Suprapubic skin (tissue), 4 donors: ENCODE results near the gene LAIR2. TPM values are rescaled to one million over a fixed set of nuclear protein-coding genes. Genes with fewer than 3 reads are reported as not detected.

Source experiments
- DNase-seq, 2 donors: peaks; one replicate each; pipeline ENCODE4 v3.0.0-alpha.2; 2019; ENCODE audit warnings: low spot score in 2 of 2
- H3K27ac ChIP-seq: fragments of 200-600 bp; sonication (generic); one replicate; pipeline ENCODE4 v1.5.1; 2019
- H3K27me3 ChIP-seq: fragments of 200-600 bp; sonication (generic); one replicate; pipeline ENCODE4 v1.5.1; 2019
- H3K36me3 ChIP-seq: fragments of 200-600 bp; sonication (generic); one replicate; pipeline ENCODE4 v1.5.1; 2019
- H3K4me1 ChIP-seq: fragments of 200-600 bp; sonication (generic); one replicate; pipeline ENCODE4 v1.5.1; 2019
- H3K4me3 ChIP-seq: fragments of 200-600 bp; sonication (generic); one replicate; pipeline ENCODE4 v1.5.1; 2019; ENCODE audit warnings: mild to moderate bottlenecking
- H3K9me3 ChIP-seq: fragments of 200-600 bp; sonication (generic); one replicate; pipeline ENCODE4 v1.5.1; 2019
- CTCF ChIP-seq, 2 donors: fragments of 200-600 bp in 1 of 2; fragments of 450-650 bp in 1 of 2; sonication (generic) in 1 of 2; IDR thresholded peaks; one replicate each; pipeline ENCODE4 v1.5.1; 2016 to 2019; ENCODE audit warnings: antibody characterized with exemption in 2 of 2, mild to moderate bottlenecking in 1 of 2, moderate library complexity in 1 of 2
- EP300 ChIP-seq: sonication (generic); formaldehyde crosslinking; IDR thresholded peaks from one replicate; pipeline ENCODE4 v1.6.1; 2017; ENCODE audit warnings: antibody characterized with exemption
- POLR2A ChIP-seq, 2 donors: fragments of 450-650 bp; IDR thresholded peaks; one replicate each; pipeline ENCODE4 v1.6.1; 2017; ENCODE audit warnings: antibody characterized with exemption in 2 of 2, mild to moderate bottlenecking in 2 of 2, moderate library complexity in 2 of 2
- POLR2AphosphoS5 ChIP-seq, 3 donors: sonication (generic); formaldehyde crosslinking; IDR thresholded peaks; one replicate each; pipeline ENCODE4 v1.6.1; 2017; ENCODE audit warnings: antibody characterized with exemption in 3 of 3
- WGBS: methylation state at CpG from one replicate; pipeline ENCODE4 v1.1.5; 2018; 5-methylcytosine and 5-hydroxymethylcytosine counted together
- total RNA-seq, 4 donors: library from RNA; depleted of rRNA; stranded (reverse); fragments of >200 nt; gene quantifications; one replicate each; pipeline ENCODE4 v1.1.0, GENCODE V29; 2016

LAIR2 gene
- total RNA-seq, 4 donors from 2014 or later = not detected

DNA sequence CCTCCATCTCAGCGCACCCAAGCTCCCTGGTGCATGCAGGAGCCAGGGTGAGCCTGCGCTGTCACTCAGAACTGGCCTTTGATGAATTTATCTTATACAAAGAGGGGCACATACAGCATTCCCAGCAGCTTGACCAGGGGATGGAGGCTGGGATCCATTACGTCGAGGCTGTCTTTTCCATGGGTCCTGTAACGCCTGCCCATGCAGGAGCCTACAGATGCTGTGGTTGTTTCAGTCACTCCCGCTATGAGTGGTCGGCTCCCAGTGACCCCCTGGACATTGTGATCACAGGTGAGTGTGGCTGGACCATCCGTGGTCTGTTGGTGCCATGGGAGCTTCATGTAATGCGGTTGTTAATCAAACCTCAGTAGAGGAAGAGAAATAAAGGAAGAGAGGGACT is 33.0 kb downstream of the LAIR2 start:
- WGBS = 89% methylated on average over 8 of the region's 9 CpGs
- Histone ChIP-seq H3K4me3 (no peak overlapping the region), H3K9me3 (no peaks in the 10 kb centered on the region), H3K27me3 (peaks cover 11% of the 10 kb centered on the region), H3K4me1 (no peaks in the 10 kb centered on the region), H3K36me3 (no peaks in the 10 kb centered on the region), H3K27ac (no peak overlapping the region)
- TF ChIP-seq POLR2AphosphoS5 (IDR thresholded peaks at IDR 0.05) = no peak
- no peak for TF ChIP-seq CTCF (IDR thresholded peaks at IDR 0.05)
- no peak for TF ChIP-seq EP300
- TF ChIP-seq POLR2A (IDR thresholded peaks at IDR 0.05) = no peak
- DNase-seq = no peak

DNA sequence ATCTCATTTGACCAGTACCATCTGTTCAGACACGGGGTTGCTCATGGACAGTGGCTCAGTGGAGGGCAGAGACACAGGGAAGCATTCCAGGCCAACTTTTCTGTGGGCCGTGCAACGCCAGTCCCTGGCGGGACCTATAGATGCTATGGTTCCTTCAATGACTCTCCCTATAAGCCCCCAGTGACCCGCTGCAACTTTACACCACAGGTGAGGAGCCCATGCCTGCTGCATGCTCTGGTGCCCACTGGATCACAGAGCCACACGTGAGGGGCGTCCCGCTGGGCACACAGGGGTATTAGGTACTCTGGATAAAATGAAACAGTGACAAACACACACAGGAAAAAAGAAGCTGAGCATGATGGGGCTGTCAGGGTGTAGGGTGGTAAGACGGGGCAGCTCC is 34.3 kb downstream of the LAIR2 start:
- WGBS = 85% methylated on average over 9 of the region's 9 CpGs
- H3K4me1 ChIP-seq = no peaks in the 10 kb centered on the region
- H3K9me3 ChIP-seq = no peaks in the 10 kb centered on the region
- no peak for TF ChIP-seq POLR2A (IDR thresholded peaks at IDR 0.05)
- no peak for TF ChIP-seq CTCF (IDR thresholded peaks at IDR 0.05)
- no peak for TF ChIP-seq EP300
- no peak for TF ChIP-seq POLR2AphosphoS5 (IDR thresholded peaks at IDR 0.05)
- no peaks in the 10 kb centered on the region for H3K36me3 ChIP-seq
- H3K27ac ChIP-seq = no peak overlapping the region
- DNase-seq = no peak
- H3K4me3 ChIP-seq = no peak overlapping the region
- peaks cover 11% of the 10 kb centered on the region for H3K27me3 ChIP-seq

DNA sequence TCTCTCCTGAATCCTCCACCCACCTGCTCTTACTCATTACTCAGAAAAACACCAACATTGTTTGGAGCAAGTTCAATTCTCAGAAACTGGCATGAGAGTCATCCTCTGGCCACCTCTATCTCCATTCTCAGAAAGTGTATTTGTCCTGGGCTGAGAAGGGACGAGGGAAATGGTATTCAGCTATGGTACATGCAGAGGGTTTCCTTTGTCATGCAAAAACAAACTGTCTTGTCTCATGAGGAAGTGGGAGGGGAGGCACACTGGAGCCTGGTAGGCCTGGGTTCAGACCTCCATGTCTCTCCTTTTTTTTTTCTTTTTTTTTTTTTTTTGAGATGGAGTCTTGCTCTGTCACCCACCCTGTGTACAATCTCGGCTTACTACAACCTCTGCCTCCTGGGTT is 39.1 kb downstream of the LAIR2 start:
- TF ChIP-seq POLR2AphosphoS5 (IDR thresholded peaks at IDR 0.05) = no peak
- TF ChIP-seq EP300 = no peak
- TF ChIP-seq CTCF (IDR thresholded peaks at IDR 0.05) = no peak
- no peak for TF ChIP-seq POLR2A (IDR thresholded peaks at IDR 0.05)
- no peak for DNase-seq
- H3K4me3 ChIP-seq = no peak overlapping the region
- 75% methylated on average over 2 of the region's 2 CpGs for WGBS
- no peaks in the 10 kb centered on the region for H3K9me3 ChIP-seq
- H3K27me3 ChIP-seq = no peaks in the 10 kb centered on the region
- no peaks in the 10 kb centered on the region for H3K36me3 ChIP-seq
- H3K4me1 ChIP-seq = no peaks in the 10 kb centered on the region
- H3K27ac ChIP-seq = no peak overlapping the region

- Histone ChIP-seq H3K4me1 (no peaks in the 10 kb centered on the region), H3K27me3 (no peaks in the 10 kb centered on the region), H3K4me3 (no peak overlapping the region), H3K9me3 (no peaks in the 10 kb centered on the region), H3K36me3 (no peaks in the 10 kb centered on the region), H3K27ac (no peak overlapping the region)
- TF ChIP-seq POLR2AphosphoS5 (IDR thresholded peaks at IDR 0.05) = no peak
- WGBS = 75% methylated on average over 14 of the region's 16 CpGs
- no peak for DNase-seq
These were observed 46.2 kb downstream of the LAIR2 start for GRCh38 chr19:54548806-54549205.

DNA sequence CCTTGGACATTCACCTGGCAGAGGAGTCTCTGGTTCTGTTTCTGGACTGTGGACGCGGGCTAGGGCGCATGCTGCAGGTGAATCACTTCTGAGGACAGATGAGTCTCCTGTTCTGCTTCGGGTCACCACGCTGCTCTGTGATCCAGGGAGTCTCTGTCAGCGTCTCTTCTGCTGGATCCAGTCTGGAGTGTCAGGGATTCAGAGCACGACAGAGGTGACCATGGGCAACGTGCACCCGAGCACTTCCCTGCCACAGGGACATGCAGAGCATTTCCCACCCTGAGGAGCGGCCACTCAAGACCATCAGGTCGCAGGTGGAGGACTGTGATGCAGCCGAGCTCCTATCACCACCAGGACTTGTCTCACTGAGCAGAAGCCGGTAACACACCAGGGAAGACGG is 46.6 kb downstream of the LAIR2 start:
- Histone ChIP-seq H3K27ac (no peak overlapping the region), H3K36me3 (no peaks in the 10 kb centered on the region), H3K4me3 (no peak overlapping the region), H3K27me3 (no peaks in the 10 kb centered on the region), H3K4me1 (no peaks in the 10 kb centered on the region), H3K9me3 (no peaks in the 10 kb centered on the region)
- 88% methylated on average over 8 of the region's 14 CpGs for WGBS
- DNase-seq = no peak
- no peak for TF ChIP-seq CTCF (IDR thresholded peaks at IDR 0.05)
- no peak for TF ChIP-seq POLR2AphosphoS5 (IDR thresholded peaks at IDR 0.05)
- TF ChIP-seq POLR2A (IDR thresholded peaks at IDR 0.05) = no peak
- TF ChIP-seq EP300 = no peak

- no peak for DNase-seq
- Histone ChIP-seq H3K9me3 (no peaks in the 10 kb centered on the region), H3K4me3 (no peak overlapping the region), H3K27ac (no peak overlapping the region), H3K27me3 (peaks cover 5% of the 10 kb centered on the region), H3K36me3 (no peaks in the 10 kb centered on the region), H3K4me1 (no peaks in the 10 kb centered on the region)
- no peak for TF ChIP-seq POLR2A (IDR thresholded peaks at IDR 0.05)
- no peak for TF ChIP-seq POLR2AphosphoS5 (IDR thresholded peaks at IDR 0.05)
- no peak for TF ChIP-seq EP300
- TF ChIP-seq CTCF (IDR thresholded peaks at IDR 0.05) = no peak
- 82% methylated on average over 6 of the region's 6 CpGs for WGBS
These were observed 48.7 kb downstream of the LAIR2 start for GRCh38 chr19:54551293-54551692.
